HG02623 (cell line): ENCODE data around the gene GMFB.

ENCODE experiments used
- ATAC-seq: cut with Tn5 transposase; IDR thresholded peaks from one replicate; pipeline ENCODE4 v1.9.1; 2021; ENCODE audit warnings: moderate library complexity; ENCODE audit not compliant: unreplicated experiment

Gene GMFB

DNA sequence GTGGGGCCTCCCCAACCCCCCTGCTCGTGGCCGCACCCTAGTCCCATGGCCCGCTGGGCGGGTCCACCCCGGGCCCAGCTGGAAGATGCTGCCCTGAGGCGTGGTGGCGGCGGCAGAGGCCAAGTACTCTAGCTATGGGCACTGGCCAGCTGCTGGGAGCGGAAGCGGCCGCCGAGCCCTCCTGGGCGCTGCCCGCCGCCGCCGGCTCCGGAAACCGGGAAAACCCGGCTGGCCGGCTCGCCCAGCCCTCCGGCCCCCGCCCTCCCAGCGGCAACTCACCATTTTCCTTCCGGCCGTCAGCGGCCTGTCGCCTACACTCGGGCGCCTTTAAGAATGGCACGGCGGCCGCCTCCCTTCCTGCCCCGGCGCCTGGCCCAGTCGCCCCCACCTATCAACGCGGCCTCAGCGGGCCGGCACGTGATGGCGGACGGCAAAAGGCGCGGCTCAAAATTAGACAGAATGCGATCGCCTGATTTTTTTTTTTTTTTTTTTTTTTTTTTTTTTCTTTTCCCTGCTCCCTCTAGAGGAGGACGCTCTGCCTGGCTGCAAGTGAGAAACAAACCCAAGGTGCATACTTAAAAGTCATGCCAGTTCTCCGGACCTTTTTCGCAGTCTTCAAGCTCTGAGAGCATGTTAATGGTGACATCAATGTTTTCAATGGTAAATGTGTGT lies at the start of gene GMFB:
Gene GMFB, minus strand, starts transcription at position 335 of the 672 bp plus-strand sequence. Its CDS starts 53 bp downstream, at position 282.
- ATAC-seq = peak; percentile 91

DNA sequence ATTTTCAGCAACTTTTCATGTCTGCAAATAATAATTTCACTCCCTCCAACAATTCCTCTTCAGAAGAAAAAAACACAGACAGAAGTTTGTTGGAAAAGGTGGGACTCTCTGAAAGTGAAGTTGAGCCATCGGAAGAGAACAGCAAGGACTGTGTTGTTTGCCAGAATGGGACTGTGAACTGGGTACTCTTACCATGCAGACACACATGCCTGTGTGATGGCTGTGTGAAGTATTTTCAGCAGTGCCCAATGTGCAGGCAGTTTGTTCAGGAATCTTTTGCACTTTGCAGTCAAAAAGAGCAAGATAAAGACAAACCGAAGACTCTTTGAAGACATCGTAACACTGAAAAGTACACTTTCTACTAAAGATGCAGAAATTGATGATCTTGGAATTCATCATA lies 49.3 kb upstream of the GMFB start:
- ATAC-seq = no peak

DNA sequence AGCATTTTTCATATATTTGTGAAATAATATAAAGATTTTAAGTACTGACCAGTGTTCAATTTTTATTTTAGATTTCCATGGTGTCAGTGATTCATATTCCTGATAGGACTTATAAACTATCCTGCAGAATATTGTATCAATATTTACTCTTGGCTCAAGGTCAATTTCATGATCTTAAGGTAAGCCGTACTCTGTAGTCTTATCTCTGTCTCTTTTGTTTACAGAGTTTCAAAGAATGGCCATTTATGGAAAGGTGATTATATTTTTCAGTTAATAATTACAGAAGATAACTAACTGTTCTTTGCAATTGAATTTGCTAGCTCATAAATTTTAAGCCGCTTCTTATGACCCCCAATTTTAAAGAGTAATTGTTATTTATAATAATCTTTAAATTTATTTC lies 48.9 kb upstream of the GMFB start:
- no peak for ATAC-seq

DNA sequence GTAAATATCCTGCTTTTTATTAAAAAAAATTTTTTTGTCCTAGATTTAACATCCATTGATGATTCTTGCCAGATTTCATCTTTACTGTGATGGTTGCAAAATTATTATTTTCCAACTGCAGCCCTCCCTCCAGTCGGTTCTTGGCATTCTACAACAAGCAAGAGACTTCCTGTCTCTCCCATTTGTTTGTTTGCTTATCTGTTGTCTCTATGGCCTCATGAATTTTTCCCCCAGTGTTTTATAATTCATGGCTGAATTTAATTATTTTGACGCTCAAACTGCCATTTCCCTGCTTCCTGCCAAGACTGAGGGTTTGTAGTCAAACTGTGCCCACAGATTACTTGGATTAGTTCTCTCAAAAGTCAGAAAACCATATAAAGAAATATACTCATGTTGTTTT lies 46.9 kb upstream of the GMFB start:
- no peak for ATAC-seq

DNA sequence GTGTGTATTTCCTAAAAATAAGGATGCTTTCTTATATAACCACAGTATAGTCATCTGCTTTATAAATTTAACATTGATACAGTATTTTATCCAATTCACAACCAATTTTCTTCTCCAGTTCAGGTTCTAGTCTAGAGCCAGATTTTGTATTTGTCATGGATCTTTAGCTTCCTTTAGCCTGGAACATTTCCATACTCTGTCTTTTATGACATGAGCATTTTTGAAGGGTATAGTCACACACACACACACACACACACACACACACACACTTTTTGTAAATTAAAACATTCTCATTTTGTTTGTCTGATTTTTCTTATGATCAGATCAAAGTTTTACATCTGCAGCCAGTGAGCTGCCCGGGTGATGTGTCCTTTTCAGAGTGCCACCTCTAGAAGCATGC lies 46.3 kb upstream of the GMFB start:
- ATAC-seq = no peak

DNA sequence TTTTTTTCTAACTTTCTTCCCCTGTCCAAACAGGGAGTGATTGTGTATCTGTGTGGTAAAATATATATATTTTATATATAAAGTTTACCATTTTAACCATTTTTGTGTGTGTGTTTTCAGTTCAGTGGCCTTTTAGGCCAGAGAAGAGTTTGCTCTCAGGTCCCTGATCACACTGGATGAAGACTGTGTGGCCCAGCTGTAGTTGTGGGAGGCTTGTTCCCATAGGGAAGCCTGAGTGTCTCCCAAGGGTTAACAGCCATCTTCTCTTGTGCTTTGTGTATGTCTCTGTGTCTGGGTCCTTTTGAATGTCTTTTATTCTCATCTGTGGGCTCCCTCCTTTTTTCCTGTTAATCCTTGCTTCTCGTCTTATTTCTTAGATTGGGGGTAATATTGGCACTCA lies 44.3 kb upstream of the GMFB start:
- ATAC-seq = no peak

DNA sequence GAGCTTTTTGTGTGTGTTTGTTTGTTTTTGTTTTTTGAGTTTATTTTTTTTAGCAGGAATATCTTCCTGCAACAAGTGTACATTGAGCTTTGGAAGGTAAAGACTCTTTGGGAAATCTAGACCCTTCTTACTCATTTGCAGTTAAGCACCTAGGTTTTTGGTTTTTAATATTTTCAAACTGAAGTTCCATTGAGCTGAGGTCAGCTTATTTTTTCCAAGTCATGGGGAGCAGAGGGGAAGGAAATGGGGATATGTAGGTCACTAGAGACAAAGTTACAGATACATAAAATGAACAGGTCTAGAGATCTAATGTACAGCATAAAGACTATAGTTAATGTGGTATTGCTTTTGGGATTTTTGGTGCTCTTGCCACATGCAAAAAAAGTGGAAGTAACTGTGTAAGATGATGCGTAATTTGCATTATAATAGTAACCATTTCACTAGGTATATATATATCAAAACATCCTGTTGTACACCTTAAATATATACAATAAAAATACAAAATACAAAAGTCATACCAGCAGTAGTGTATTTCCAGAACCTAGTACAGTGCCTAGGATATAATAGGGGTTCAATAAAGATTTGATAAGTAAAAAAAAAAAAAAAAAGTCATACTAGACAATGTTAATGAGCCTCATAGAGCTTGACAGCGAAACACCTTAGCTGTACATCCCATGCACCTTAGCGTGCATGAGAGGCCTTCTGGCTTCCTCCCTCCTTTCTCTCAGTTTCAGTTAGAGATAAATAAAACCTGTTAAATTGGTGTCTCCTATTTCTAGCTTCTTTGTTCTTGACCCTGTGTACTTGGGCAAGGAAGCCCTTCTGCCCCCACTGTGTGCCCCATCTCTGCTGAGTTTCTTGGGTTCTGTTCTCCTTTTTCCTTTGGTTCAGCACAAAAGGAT lies 43.6 kb upstream of the GMFB start:
- peak; percentile 86 for ATAC-seq

DNA sequence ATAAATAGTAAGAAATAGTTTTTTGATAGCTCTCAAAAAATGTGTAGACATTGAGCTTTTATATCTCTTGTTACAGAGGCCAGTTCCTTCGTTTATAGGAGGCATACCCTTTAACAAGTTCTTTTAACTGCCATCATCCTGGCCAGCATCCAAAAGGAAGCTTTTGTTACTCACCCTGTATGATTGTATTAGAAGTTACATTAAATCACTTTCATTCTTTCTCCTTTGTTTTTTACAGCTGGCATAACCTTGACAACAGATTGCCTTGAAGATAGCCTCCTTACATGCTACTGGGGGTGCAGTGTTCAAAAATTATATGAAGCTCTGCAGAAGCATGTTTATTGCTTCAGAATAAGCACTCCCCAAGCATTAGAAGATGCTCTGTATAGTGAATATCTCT lies 41.0 kb upstream of the GMFB start:
- ATAC-seq = no peak

DNA sequence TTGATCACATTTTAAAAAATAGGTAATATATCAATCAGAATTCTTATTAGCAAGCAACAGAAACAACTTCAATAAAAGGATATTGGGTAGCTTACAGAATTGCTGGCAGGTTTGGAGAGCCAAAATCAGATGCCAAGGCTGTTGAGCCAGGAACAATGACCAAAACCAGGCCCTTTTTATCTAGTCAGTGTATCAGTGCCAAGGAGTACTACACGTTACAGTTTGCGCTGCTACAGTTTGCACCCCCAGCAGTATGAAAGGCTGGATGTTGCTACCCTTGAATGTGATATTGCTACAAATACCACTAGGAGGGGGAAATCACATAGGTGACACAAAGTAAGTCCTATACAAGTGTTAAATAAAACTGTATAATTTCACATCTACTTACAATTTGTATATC lies 40.2 kb upstream of the GMFB start:
- no peak for ATAC-seq

DNA sequence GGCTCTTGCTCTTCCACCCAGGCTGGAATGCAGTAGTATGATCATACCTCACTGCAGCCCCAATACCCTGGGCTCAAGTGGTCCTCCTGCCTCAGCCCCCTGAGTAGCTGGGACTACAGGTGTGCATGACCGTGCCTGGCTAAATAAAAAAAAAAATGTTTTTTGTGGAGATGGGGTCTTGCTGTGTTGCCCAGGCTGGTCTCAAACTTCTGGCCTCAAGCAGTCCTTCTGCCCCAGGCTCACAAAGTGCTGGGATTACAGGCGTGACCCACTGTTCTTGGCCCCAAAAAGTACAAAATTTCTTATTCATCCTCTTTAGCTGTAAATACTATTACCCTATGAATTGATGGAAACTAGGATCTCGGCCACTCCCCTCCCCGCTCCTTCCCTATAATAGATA lies 35.6 kb upstream of the GMFB start:
- ATAC-seq = no peak

DNA sequence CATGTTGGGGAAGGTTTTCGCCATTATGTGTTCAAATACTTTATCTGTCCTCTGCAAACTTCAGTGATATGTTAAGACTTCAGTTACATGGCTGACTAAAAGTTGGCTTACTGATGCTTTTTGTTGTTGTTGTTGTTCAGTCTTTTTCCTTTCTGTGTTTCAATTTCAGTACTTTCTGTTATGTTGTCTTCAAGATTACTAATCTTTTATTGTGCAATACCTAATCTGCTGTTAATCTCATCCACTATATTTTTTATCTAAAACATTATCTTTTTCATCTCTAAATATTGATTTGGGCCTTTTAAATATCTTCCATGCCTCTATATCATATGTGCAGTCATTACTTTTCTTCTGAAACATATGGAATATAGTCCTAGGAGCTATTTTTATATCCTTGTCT lies 27.9 kb upstream of the GMFB start:
- no peak for ATAC-seq

DNA sequence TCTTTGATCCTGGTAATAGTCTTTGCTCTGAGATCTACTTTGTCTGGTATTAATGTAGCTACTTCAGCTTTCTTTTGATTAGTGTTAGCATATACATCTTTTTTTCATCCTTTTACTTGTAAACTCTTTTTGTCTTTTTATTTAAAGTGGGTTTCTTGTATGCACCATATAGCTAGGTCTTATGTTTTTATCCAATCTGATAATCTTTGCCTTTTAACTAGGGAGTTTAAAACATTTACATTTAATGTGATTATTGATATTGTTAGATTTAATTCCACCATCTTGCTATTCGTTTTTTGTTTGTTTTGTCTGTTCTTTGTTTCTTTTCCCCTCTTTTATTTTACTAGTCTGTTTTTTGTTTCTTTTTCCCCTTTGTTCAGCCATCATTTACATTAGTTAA lies 26.9 kb upstream of the GMFB start:
- ATAC-seq = no peak

DNA sequence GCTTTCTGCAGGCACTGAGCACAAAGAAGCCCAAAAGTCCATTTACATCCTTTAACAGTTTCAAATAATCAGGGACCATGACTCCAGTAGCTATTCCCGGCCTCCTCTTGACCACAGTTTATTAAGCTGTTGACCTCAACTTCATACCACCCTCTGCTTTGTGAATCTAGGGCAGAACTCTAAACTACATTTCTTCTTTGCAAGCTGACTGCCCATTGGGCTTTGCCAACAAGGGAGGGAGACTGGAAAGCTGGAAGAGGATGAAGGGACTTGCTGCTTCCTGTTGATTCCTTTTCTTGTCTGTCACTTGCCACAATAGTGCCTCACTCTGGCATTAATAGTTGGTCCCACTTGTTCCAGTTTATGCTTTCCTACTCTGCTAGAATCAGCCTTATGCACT lies 23.6 kb upstream of the GMFB start:
- ATAC-seq = no peak

DNA sequence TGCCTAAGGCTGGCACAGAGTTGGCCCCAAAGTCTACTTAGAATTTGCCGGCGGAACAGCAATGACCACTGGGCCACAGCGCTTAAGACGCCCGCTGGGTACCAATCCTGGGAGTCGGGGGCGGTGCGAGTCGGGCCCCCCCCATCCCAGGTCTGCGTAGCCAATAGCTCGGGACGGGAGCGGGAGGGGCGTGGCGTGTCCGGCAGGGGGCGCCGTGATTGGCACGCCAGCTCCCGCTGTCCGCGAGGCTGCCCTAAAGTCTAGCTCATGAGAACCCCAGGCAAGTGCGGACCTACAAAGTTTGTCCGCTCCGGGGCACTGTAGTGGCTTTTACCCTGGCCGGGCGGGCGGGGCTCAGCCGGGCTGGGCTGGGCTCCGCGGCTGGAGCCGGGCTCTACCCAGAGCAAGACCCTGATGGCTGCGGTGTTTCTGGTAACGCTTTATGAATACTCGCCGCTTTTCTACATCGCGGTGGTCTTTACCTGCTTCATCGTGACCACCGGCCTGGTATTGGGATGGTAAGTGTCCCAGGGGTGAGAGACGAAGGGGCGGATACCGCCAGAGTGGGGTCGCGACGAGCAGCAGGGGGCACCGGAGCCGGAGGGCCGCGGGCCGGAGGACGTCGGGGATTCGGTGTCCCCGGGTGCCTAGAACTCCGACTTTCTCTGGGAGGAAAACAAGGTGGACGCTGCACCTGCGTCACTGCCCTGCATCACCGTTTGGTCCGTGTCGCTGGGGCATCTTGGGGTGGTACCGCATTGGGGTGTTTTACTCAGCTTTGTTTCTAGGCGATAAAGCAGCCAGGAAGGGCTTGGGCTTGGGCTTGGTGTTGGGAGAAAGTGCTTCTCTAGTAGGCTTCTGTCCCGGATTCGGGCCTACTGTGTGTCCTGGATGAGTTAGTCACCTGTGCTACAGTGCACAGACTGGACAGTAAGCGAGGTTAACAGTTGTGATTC lies 21.0 kb upstream of the GMFB start, which contains the start of gene CGRRF1:
Gene CGRRF1, plus strand, starts transcription at position 361 of the 956 bp plus-strand sequence. Its CDS starts 54 bp downstream, at position 415.
- ATAC-seq = peak; percentile 96

DNA sequence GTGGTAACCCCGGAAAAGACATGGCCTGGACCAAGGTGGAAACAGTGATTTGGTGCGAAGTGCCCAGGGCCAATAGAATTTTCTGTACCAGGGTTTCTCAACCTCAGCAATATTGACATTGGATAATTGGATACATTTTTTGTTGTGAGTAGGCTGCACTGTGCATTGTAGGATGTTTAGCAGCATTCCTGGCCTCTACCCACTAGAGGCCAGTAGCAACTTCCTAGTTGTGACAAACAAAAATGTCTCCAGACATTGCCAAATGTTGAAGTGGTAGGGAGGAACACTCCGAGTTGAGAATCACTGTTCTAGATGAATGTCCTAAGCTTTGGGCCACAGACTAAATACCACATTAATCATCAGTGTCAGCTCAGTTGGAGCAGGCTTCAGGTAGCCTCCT lies 14.7 kb upstream of the GMFB start:
- ATAC-seq = no peak

DNA sequence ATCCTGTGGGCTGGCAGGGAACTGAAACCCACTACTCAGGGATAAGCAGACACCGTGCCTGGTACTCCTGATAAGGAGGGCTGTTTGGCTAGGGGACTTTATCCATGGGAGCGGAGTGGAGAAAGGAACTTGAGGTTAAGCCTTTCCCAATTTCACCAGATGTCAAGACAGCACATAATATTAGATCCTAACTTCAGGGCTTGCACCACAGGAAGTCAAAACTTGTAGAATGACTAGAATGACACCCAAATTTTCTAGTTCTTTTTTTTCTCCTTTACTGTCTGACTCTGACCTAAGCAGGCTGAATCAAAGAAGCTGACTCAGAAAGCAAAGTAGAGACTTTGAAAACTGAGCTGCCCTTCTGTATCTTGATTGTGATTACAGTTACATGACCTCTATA lies 13.8 kb upstream of the GMFB start:
- no peak for ATAC-seq

DNA sequence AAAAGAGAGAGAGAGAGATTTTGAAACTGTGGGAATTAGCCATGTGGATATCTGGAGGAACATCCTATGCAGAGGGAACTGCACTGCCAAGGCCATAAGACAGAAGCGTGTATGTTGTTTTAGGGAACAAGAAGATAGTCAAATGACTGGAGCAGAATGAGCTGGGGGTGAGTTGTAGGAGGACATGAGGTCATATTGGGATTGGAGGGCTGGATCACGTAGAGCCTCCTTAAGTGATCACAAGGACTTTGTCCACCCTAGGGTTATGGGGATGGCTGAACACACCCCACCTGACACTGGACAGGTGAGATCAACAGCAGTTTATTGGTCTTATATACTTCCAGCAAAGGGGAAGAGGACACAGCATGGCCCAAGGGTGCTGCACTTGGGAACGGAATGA lies 12.7 kb upstream of the GMFB start:
- ATAC-seq = no peak

DNA sequence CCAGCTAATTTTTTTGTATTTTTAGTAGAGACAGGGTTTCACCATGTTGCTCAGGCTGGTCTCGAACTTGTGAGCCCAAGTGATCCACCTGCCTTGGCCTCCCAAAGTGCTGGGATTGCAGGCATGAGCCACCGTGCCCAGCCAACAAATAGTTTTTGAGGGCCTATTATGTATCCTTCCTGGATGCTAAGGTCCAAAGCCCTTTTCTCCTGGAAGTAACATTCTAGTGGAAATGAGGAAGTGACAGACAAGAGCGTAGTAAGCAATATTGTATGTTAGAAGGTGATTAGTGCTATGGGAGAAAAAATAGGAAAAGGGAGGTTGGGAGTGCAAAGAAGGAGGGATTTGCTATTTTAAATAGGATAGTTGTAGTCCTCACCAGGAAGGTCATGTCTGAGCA lies 12.0 kb upstream of the GMFB start:
- no peak for ATAC-seq

DNA sequence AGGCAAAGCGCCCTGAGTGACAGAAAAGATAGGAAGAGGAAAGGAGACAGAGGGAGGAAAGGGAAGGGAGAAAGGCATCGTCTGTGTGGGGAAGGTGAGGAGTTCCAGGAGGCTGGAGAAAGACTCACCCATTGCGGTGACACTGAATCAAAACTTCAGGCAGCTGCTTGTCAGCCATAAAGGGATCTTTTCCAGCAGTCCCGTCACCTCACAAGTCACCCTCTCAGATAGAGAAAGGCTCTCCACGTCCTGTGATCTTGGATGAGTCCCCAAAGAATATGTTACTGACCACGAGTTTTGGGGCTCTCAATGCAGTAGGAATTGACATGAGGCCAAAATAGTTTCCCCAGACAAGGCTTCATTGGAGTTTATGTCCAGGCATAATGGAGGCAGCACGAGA lies 9.8 kb upstream of the GMFB start:
- no peak for ATAC-seq

DNA sequence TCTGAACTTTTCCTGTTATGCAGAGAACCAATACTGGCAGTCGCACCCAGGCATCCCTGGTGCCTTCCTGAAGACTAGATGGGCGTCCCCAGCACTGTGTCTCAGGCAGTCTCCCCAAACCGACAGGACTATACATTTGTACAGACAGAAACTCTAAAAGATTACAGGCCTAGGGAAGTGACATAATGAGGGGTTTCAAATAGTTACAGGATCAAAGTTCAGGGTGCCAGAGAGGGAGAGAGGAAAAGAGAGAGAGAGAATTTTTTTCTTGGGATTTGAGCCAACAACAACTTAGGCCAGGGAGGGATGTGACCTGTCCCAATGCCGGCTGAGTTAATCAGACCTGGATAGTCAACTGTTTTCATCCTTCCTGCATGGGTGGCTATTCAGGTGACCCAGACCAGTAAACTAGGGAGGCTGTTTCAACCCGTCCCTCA lies 9.3 kb upstream of the GMFB start:
- no peak for ATAC-seq

DNA sequence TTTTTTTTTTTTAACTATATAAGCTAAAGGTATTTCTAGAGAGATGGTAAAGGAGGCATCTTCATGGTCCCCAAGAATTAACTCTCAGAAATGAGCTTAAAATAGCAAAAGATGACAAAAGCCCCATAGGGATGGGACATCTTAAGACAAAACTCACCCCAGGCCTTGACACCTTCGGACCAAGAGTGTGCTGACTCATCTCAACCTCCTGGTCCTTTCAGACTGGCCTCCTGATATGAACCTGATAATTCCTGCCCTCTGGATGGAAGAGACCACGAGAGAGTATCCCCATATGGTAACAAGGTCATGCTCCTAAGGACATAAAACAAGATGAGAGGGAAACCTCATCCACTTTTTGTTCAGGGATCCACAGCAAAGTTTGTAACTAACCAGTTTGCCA lies 8.4 kb upstream of the GMFB start:
- no peak for ATAC-seq
